Suprapubic skin (tissue), 4 donors: ENCODE measurements around the gene SLC22A25. TPM values are rescaled to one million over a fixed set of nuclear protein-coding genes. Genes with fewer than 3 reads are reported as not detected.

ENCODE experiments used
- DNase-seq, 2 donors: peaks; one replicate each; pipeline ENCODE4 v3.0.0-alpha.2; 2019; ENCODE audit warnings: low spot score in 2 of 2
- H3K27ac ChIP-seq: fragments of 200-600 bp; sonication (generic); one replicate; pipeline ENCODE4 v1.5.1; 2019
- H3K27me3 ChIP-seq: fragments of 200-600 bp; sonication (generic); one replicate; pipeline ENCODE4 v1.5.1; 2019
- H3K36me3 ChIP-seq: fragments of 200-600 bp; sonication (generic); one replicate; pipeline ENCODE4 v1.5.1; 2019
- H3K4me1 ChIP-seq: fragments of 200-600 bp; sonication (generic); one replicate; pipeline ENCODE4 v1.5.1; 2019
- H3K4me3 ChIP-seq: fragments of 200-600 bp; sonication (generic); one replicate; pipeline ENCODE4 v1.5.1; 2019; ENCODE audit warnings: mild to moderate bottlenecking
- H3K9me3 ChIP-seq: fragments of 200-600 bp; sonication (generic); one replicate; pipeline ENCODE4 v1.5.1; 2019
- EP300 ChIP-seq: sonication (generic); formaldehyde crosslinking; IDR thresholded peaks from one replicate; pipeline ENCODE4 v1.6.1; 2017; ENCODE audit warnings: antibody characterized with exemption
- POLR2A ChIP-seq, 2 donors: fragments of 450-650 bp; IDR thresholded peaks; one replicate each; pipeline ENCODE4 v1.6.1; 2017; ENCODE audit warnings: antibody characterized with exemption in 2 of 2, mild to moderate bottlenecking in 2 of 2, moderate library complexity in 2 of 2
- POLR2AphosphoS5 ChIP-seq, 3 donors: sonication (generic); formaldehyde crosslinking; IDR thresholded peaks; one replicate each; pipeline ENCODE4 v1.6.1; 2017; ENCODE audit warnings: antibody characterized with exemption in 3 of 3
- WGBS: methylation state at CpG from one replicate; pipeline ENCODE4 v1.1.5; 2018; 5-methylcytosine and 5-hydroxymethylcytosine counted together
- total RNA-seq, 4 donors: library from RNA; depleted of rRNA; stranded (reverse); fragments of >200 nt; gene quantifications; one replicate each; pipeline ENCODE4 v1.1.0, GENCODE V29; 2016
- TF ChIP-seq, protein P1 (sequence below), 2 donors: fragments of 200-600 bp in 1 of 2; fragments of 450-650 bp in 1 of 2; sonication (generic) in 1 of 2; IDR thresholded peaks; one replicate each; pipeline ENCODE4 v1.5.1; 2016 to 2019; ENCODE audit warnings: antibody characterized with exemption in 2 of 2, mild to moderate bottlenecking in 1 of 2, moderate library complexity in 1 of 2

The SLC22A25 gene
- total RNA-seq, 4 donors from 2014 or later: not detected

DNA sequence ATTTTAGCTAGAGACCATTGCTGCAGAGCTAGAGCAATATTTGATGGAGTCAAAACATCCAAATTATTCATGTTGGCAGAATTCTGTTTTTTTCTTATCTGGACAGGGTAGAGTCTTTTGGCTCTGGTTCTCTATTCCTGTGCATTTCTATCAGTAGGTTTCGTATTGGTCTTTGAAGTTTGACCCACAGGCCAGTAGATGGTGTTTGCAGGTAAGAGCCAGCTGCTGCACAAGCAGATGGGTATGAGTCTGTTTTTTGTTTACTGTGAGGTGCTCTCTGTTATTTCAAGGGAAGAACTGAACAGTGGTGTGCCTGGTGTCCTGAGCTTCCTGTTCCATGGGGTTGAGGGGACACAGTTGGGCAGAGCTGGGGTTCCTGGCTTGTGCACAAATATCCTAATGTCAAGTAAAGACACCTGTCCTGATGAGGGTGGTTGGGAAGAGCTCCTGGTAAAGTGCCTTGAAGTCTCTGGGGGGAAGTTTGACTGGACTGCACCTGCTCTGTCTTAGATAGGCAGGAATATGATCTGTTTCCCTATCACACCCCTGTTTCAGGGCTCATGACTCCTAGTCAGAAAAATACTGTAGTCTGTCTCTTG is 34.0 kb upstream of the SLC22A25 start:
- no peaks in the 10 kb centered on the region for H3K36me3 ChIP-seq
- H3K27ac ChIP-seq: no peak overlapping the region
- H3K9me3 ChIP-seq: no peaks in the 10 kb centered on the region
- no peaks in the 10 kb centered on the region for H3K4me1 ChIP-seq
- WGBS: 33% methylated on average over 1 of the region's 1 CpG
- H3K27me3 ChIP-seq: peaks cover 5% of the 10 kb centered on the region
- no peak overlapping the region for H3K4me3 ChIP-seq
- TF ChIP-seq EP300 (no peak), POLR2A (IDR thresholded peaks at IDR 0.05) (no peak), POLR2AphosphoS5 (IDR thresholded peaks at IDR 0.05) (no peak)
- TF ChIP-seq, protein P1, sequence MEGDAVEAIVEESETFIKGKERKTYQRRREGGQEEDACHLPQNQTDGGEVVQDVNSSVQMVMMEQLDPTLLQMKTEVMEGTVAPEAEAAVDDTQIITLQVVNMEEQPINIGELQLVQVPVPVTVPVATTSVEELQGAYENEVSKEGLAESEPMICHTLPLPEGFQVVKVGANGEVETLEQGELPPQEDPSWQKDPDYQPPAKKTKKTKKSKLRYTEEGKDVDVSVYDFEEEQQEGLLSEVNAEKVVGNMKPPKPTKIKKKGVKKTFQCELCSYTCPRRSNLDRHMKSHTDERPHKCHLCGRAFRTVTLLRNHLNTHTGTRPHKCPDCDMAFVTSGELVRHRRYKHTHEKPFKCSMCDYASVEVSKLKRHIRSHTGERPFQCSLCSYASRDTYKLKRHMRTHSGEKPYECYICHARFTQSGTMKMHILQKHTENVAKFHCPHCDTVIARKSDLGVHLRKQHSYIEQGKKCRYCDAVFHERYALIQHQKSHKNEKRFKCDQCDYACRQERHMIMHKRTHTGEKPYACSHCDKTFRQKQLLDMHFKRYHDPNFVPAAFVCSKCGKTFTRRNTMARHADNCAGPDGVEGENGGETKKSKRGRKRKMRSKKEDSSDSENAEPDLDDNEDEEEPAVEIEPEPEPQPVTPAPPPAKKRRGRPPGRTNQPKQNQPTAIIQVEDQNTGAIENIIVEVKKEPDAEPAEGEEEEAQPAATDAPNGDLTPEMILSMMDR (IDR thresholded peaks at IDR 0.05): no peak
- DNase-seq: no peak

DNA sequence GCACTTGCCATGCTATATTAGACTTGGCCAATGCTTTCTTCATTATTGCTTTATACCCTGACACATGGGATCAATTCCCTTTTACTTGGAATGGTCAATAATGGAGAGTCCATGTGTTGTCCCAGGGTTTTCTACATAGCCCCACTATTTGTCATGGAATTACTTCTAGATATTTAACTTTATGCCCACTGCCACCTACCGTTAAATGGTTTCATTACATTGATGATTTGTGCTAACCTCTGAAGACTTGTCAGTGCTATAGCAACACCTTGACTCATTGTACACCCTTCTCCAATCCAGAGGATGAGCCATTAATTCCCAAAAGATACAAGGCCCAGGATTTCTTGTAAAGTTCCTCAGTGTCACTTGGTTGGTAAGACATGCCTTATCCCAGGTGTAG is 31.4 kb upstream of the SLC22A25 start:
- Histone ChIP-seq H3K27ac (no peak overlapping the region), H3K36me3 (no peaks in the 10 kb centered on the region), H3K4me1 (no peaks in the 10 kb centered on the region), H3K4me3 (no peak overlapping the region), H3K9me3 (no peaks in the 10 kb centered on the region), H3K27me3 (peaks cover 8% of the 10 kb centered on the region)
- DNase-seq: no peak
- TF ChIP-seq, protein P1 (IDR thresholded peaks at IDR 0.05): no peak
- no peak for TF ChIP-seq POLR2A (IDR thresholded peaks at IDR 0.05)
- no peak for TF ChIP-seq POLR2AphosphoS5 (IDR thresholded peaks at IDR 0.05)
- no peak for TF ChIP-seq EP300
- 57% methylated on average over 1 of the region's 1 CpG for WGBS

DNA sequence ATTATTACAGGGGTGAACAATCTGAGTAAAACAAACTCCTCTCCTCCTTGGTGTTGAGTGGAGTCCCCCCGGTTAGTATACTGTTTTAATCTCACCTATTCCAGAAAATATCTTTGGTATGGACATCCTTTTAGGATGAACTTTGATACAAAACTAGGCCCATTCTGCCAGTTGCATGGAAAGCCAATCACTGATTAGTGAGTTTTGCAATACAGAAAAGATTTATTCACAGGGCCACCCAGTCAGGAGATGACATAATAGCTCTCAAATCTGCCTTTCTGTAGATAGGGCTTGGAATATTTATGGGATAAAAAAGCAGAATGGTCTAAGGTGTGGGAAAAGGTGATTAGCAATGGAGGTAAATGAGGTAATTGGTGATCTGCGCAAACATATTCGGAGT is 30.3 kb upstream of the SLC22A25 start:
- Histone ChIP-seq H3K27ac (no peak overlapping the region), H3K4me3 (no peak overlapping the region), H3K36me3 (no peaks in the 10 kb centered on the region), H3K9me3 (no peaks in the 10 kb centered on the region), H3K4me1 (no peaks in the 10 kb centered on the region), H3K27me3 (peaks cover 6% of the 10 kb centered on the region)
- no peak for DNase-seq
- whole genome bisulfite sequencing: 96% methylated on average over 3 of the region's 3 CpGs
- no peak for TF ChIP-seq POLR2A (IDR thresholded peaks at IDR 0.05)
- no peak for TF ChIP-seq EP300
- TF ChIP-seq, protein P1 (IDR thresholded peaks at IDR 0.05): no peak
- no peak for TF ChIP-seq POLR2AphosphoS5 (IDR thresholded peaks at IDR 0.05)

DNA sequence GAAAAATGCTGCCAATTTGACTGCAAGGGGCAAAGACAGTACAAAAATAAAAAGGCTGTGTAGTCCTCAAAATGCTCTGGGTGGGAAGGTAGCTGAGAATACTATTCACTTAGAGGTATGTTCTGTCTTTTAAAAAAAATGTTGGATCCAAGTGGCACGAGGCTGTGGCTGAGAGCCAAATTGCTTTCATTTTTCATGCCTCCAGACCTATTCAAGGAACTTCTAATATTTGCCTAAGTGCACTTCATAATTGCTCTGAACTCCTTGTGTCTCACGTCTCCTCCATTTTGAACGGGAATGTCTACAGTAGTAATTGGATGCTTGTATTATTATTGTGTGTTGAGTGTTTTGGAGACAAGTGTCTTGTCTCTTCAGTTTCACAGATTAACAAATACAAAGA is 19.1 kb upstream of the SLC22A25 start:
- Histone ChIP-seq H3K9me3 (no peaks in the 10 kb centered on the region), H3K4me1 (no peaks in the 10 kb centered on the region), H3K27ac (no peak overlapping the region), H3K4me3 (no peak overlapping the region), H3K27me3 (peaks cover 11% of the 10 kb centered on the region), H3K36me3 (no peaks in the 10 kb centered on the region)
- TF ChIP-seq POLR2AphosphoS5 (IDR thresholded peaks at IDR 0.05): no peak
- no peak for DNase-seq
- WGBS: 36% methylated on average over 3 of the region's 3 CpGs

DNA sequence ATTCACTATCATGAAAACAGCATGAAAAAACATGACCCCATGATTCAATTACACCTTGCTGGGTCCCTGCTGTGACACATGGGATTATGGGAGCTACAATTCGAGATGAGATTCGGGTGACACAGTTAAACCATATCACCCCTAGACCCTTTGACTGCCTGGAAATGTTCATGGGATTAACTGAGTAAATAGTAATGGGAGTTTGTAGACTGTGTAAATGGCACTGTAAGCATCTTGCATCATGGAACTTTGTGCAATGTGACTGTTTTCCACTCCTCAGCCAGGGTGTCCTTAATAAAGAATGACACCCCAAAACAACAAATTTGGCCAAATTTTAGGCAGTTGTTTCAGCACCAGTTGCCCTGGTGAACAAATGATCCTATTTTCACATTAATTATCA is 7.9 kb upstream of the SLC22A25 start:
- H3K4me1 ChIP-seq: no peaks in the 10 kb centered on the region
- no peak for TF ChIP-seq POLR2AphosphoS5 (IDR thresholded peaks at IDR 0.05)
- TF ChIP-seq, protein P1 (IDR thresholded peaks at IDR 0.05): no peak
- no peak for TF ChIP-seq EP300
- TF ChIP-seq POLR2A (IDR thresholded peaks at IDR 0.05): no peak
- WGBS: 76% methylated on average over 2 of the region's 2 CpGs
- H3K27me3 ChIP-seq: no peaks in the 10 kb centered on the region
- no peak overlapping the region for H3K4me3 ChIP-seq
- DNase-seq: no peak
- no peak overlapping the region for H3K27ac ChIP-seq
- no peaks in the 10 kb centered on the region for H3K36me3 ChIP-seq
- H3K9me3 ChIP-seq: no peaks in the 10 kb centered on the region
